PFSK-1 (cell line): Measurements from ENCODE around the gene DLG3.

Experiments used
- FOXP2 ChIP-seq: optimal IDR thresholded peaks from 2 replicates; pipeline ENCODE3; 2011; ENCODE audit warnings: borderline replicate concordance, control low read depth, inconsistent platforms; ENCODE audit not compliant: insufficient read depth; ENCODE audit errors: extremely low read length, extremely low read depth
- POLR2AphosphoS5 ChIP-seq: IDR thresholded peaks from 2 replicates; pipeline ENCODE4 v1.6.1; 2012; ENCODE audit warnings: low read depth, mild to moderate bottlenecking, control low read depth, low read length, moderate library complexity
- REST ChIP-seq, 2 experiments: IDR thresholded peaks; 2 replicates each; pipeline versions ENCODE4 v1.6.1 to v1.8.0; 2011 to 2012; ENCODE audit warnings: low read depth in 2 of 2, low read length in 2 of 2, control low read depth in 1 of 2, inconsistent platforms in 1 of 2, mild to moderate bottlenecking in 1 of 2, moderate library complexity in 1 of 2; ENCODE audit not compliant: insufficient read depth in 1 of 2
- SIN3A ChIP-seq: IDR thresholded peaks from 2 replicates; pipeline ENCODE4 v1.6.1; 2012; ENCODE audit warnings: mild to moderate bottlenecking, low read length, moderate library complexity, borderline replicate concordance; ENCODE audit not compliant: insufficient read depth
- TAF1 ChIP-seq: IDR thresholded peaks from 2 replicates; pipeline ENCODE4 v1.6.1; 2012; ENCODE audit warnings: low read length, control low read depth, borderline replicate concordance; ENCODE audit not compliant: insufficient read depth

DLG3 gene

GRCh38 chrX:70554948-70555347 is 110.3 kb downstream of the DLG3 start:
- no peak for TF ChIP-seq TAF1
- TF ChIP-seq REST (IDR thresholded peaks at IDR 0.05; ENCODE audit: insufficient read depth in 1 of 2, low read depth in 2 of 2, low read length in 2 of 2): no peak
- TF ChIP-seq FOXP2: no peak
- no peak for TF ChIP-seq POLR2AphosphoS5
- TF ChIP-seq SIN3A: no peak
